Measurements from ENCODE around the gene SFMBT1. TPM values are rescaled to one million over a fixed set of nuclear protein-coding genes. Genes with fewer than 3 reads are reported as not detected.

SFMBT1 gene
- total RNA-seq, 1 donor from 2014 or later, result 4.1 TPM

- no peak for DNase-seq (ENCODE audit: extremely low read depth, low read depth, low spot score)
These were observed 46.9 kb downstream of the SFMBT1 start for GRCh38 chr3:52998771-52999513.

GRCh38 chr3:52990637-52991036 is 55.2 kb downstream of the SFMBT1 start:
- DNase-seq (ENCODE audit: extremely low read depth, low read depth, low spot score), result no peak

- no peak for DNase-seq (ENCODE audit: extremely low read depth, low read depth, low spot score)
These were observed 58.9 kb downstream of the SFMBT1 start for GRCh38 chr3:52986938-52987337.

- DNase-seq (ENCODE audit: extremely low read depth, low read depth, low spot score), result no peak
These were observed 59.8 kb downstream of the SFMBT1 start for GRCh38 chr3:52986049-52986448.

GRCh38 chr3:52983828-52984227 is 62.0 kb downstream of the SFMBT1 start:
- DNase-seq (ENCODE audit: extremely low read depth, low read depth, low spot score), result no peak

- no peak for DNase-seq (ENCODE audit: extremely low read depth, low read depth, low spot score)
These were observed 62.5 kb downstream of the SFMBT1 start for GRCh38 chr3:52983336-52983807.

GRCh38 chr3:52982839-52983238 is 63.0 kb downstream of the SFMBT1 start:
- no peak for DNase-seq (ENCODE audit: extremely low read depth, low read depth, low spot score)

GRCh38 chr3:52979190-52979983 is 66.5 kb downstream of the SFMBT1 start:
- DNase-seq (ENCODE audit: extremely low read depth, low read depth, low spot score), result no peak

GRCh38 chr3:52978109-52978754 is 67.6 kb downstream of the SFMBT1 start:
- DNase-seq (ENCODE audit: extremely low read depth, low read depth, low spot score), result no peak

GRCh38 chr3:52973806-52974205 is 72.1 kb downstream of the SFMBT1 start:
- DNase-seq (ENCODE audit: extremely low read depth, low read depth, low spot score), result no peak

- no peak for DNase-seq (ENCODE audit: extremely low read depth, low read depth, low spot score)
These were observed 74.0 kb downstream of the SFMBT1 start for GRCh38 chr3:52971895-52972294.

GRCh38 chr3:52967398-52967797 is 78.5 kb downstream of the SFMBT1 start:
- no peak for DNase-seq (ENCODE audit: extremely low read depth, low read depth, low spot score)

- no peak for DNase-seq (ENCODE audit: extremely low read depth, low read depth, low spot score)
These were observed 83.7 kb downstream of the SFMBT1 start for GRCh38 chr3:52962160-52962559.

GRCh38 chr3:52959773-52960172 is 86.1 kb downstream of the SFMBT1 start:
- DNase-seq (ENCODE audit: extremely low read depth, low read depth, low spot score), result no peak

- no peak for DNase-seq (ENCODE audit: extremely low read depth, low read depth, low spot score)
These were observed 106.3 kb downstream of the SFMBT1 start for GRCh38 chr3:52939600-52939999.

GRCh38 chr3:52934630-52935530 is 111.0 kb downstream of the SFMBT1 start:
- peak; percentile 12 for DNase-seq (ENCODE audit: extremely low read depth, low read depth, low spot score)

- DNase-seq (ENCODE audit: extremely low read depth, low read depth, low spot score), result no peak
These were observed 114.0 kb downstream of the SFMBT1 start for GRCh38 chr3:52931889-52932288.

GRCh38 chr3:52931328-52931727 is 114.5 kb downstream of the SFMBT1 start:
- DNase-seq (ENCODE audit: extremely low read depth, low read depth, low spot score), result no peak

- no peak for DNase-seq (ENCODE audit: extremely low read depth, low read depth, low spot score)
These were observed 115.1 kb downstream of the SFMBT1 start for GRCh38 chr3:52930748-52931147.

GRCh38 chr3:52926554-52926953 is 119.3 kb downstream of the SFMBT1 start:
- no peak for DNase-seq (ENCODE audit: extremely low read depth, low read depth, low spot score)
